Measurements from ENCODE around the gene TNS1. TPM values are rescaled to one million over a fixed set of nuclear protein-coding genes. Genes with fewer than 3 reads are reported as not detected.

TNS1 gene
- total and polyA plus RNA-seq, 10 of the 15 experiments (the other 5 are each of a cell fraction or from before 2014, with no cell fraction given): 0.05 to 0.44 TPM; not detected in 8

DNA sequence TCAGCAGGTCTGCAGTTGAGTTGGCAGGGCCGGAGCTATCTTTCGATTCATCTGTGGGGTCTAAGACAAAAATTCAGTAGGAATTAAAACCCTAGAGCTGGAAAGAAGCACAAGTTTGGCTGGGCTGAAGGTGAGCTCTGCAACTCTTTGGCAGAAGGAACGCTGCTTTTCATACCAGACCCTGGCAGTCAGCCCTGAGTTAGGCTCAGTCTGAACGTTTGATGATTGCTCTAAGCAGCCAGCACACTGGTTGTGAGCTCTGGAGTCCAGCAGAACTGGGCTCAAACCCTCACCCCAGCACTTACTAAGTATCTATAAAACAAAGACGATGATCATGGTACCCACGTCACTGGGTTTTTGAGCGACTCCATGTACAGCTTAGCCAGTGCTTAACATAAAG, 192.5 kb downstream of the TNS1 start (continued):
- TF ChIP-seq ZBTB33 (IDR thresholded peaks at IDR 0.05): no peak
- no peak for TF ChIP-seq FOXK2 (IDR thresholded peaks at IDR 0.05)
- no peak for TF ChIP-seq BHLHE40 (IDR thresholded peaks at IDR 0.05; ENCODE audit: borderline replicate concordance in 1 of 2, low read depth in 2 of 2, low read length in 1 of 2)
- no peak for TF ChIP-seq ZBED1 (IDR thresholded peaks at IDR 0.05; ENCODE audit: borderline replicate concordance)
- TF ChIP-seq SREBF1 (IDR thresholded peaks at IDR 0.05; ENCODE audit: low read length): no peak

DNA sequence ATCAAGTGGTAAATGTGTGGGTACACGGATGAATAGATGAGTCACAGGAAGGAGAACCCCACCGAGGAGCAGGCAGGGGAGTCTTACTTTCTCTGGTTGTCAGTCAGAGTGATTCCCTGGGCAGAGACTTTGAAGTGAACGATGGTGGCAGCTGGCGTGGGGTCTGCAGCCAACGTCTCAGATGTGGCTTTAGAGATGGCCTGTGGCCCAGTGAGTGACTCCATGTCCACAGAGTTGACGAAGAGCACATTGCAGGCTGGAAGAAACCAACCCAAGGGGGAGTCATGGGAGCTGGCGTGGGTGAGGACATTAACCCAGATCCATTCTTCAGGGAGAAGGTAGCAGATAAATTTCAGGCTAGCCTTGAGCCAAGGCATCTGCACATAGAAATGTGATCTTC, 193.1 kb downstream of the TNS1 start:
- Histone ChIP-seq H3K9me3 (replicated peaks; ENCODE audit: control insufficient read depth, insufficient read depth, low read length) (no peaks in the 10 kb centered on the region), H3K27me3 (replicated peaks in 1 of 2; ENCODE audit: control insufficient read depth in 2 of 2, insufficient read depth in 2 of 2, low read length in 1 of 2) (peaks cover 0 to 2% of the 10 kb centered on the region in 2 experiments; a peak in 1 of 4 replicates), H3K4me2 (ENCODE audit: control insufficient read depth, insufficient read depth) (no peak overlapping the region), H2AFZ (ENCODE audit: control insufficient read depth, low read depth, low read length) (no peak overlapping the region), H3K27ac (ENCODE audit: control insufficient read depth, insufficient read depth) (no peak overlapping the region), H4K20me1 (ENCODE audit: control insufficient read depth, insufficient read depth) (no peaks in the 10 kb centered on the region), H3K36me3 (ENCODE audit: control insufficient read depth in 2 of 2, insufficient read depth in 2 of 2, low read length in 1 of 2) (no peaks in the 10 kb centered on the region), H3K4me3 (no peak overlapping the region), H3K79me2 (ENCODE audit: control insufficient read depth, insufficient read depth, low read length) (no peaks in the 10 kb centered on the region), H3K4me1 (ENCODE audit: control insufficient read depth, insufficient read depth, low read length) (no peaks in the 10 kb centered on the region), H3K9ac (ENCODE audit: control insufficient read depth, insufficient read depth, low read length) (no peak overlapping the region)
- BruUV-seq (replicated peaks): no TSS peak
- SMC1A ChIA-PET (ENCODE audit: uncharacterized antibody, unreplicated experiment): no interaction called here
- CTCF ChIA-PET: interaction anchor here (1.0 to 1.1 kb wide), 2 partner anchors 11 to 21 kb away, joined by 4 read pairs; no protein-coding TSS in a partner anchor
- DNase-seq (ENCODE audit: low read depth, low spot score): no peak
- in situ Hi-C loops (cut with MboI) (no loop called here), intact Hi-C loops (cut with micrococcal nuclease; ENCODE audit: unreplicated experiment) (no loop called here)
- FAIRE-seq: no peak
- ATAC-seq: no peak
- RAD21 ChIA-PET (ENCODE audit: unreplicated experiment): no interaction called here
- POLR2A ChIA-PET: no interaction called here
- 10% methylated on average over 7 of the region's 7 CpGs for WGBS (ENCODE audit: insufficient coverage, insufficient replicate concordance, low lambda C conversion rate, missing lambda C conversion rate)
- TF ChIP-seq ZBTB11 (CRISPR knock-in tag; IDR thresholded peaks at IDR 0.05) (no peak), SREBF1 (IDR thresholded peaks at IDR 0.05; ENCODE audit: low read length) (no peak), E4F1 (IDR thresholded peaks at IDR 0.05; ENCODE audit: borderline replicate concordance, partially characterized antibody) (no peak), ESRRA (IDR thresholded peaks at IDR 0.05; ENCODE audit: low read length) (no peak), NFIC (IDR thresholded peaks at IDR 0.05; ENCODE audit: low read depth, low read length) (no peak), RCOR1 (conservative IDR thresholded peaks at IDR 0.05; ENCODE audit: low read depth, low read length) (no peak), RBBP5 (conservative IDR thresholded peaks at IDR 0.05) (no peak), NR2F1 (conservative IDR thresholded peaks at IDR 0.05) (no peak), POLR2A (IDR thresholded peaks at IDR 0.05; ENCODE audit: low read depth, low read length) (no peak), TARDBP (IDR thresholded peaks at IDR 0.05; ENCODE audit: borderline replicate concordance) (no peak), HDGF (IDR thresholded peaks at IDR 0.05) (no peak), RAD51 (IDR thresholded peaks at IDR 0.05) (no peak)
- TF ChIP-seq, protein P1, sequence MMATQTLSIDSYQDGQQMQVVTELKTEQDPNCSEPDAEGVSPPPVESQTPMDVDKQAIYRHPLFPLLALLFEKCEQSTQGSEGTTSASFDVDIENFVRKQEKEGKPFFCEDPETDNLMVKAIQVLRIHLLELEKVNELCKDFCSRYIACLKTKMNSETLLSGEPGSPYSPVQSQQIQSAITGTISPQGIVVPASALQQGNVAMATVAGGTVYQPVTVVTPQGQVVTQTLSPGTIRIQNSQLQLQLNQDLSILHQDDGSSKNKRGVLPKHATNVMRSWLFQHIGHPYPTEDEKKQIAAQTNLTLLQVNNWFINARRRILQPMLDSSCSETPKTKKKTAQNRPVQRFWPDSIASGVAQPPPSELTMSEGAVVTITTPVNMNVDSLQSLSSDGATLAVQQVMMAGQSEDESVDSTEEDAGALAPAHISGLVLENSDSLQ (IDR thresholded peaks at IDR 0.05): no peak
